CD4-positive, alpha-beta T cell treated with Interleukin-21 for 1 hour (primary cell): ENCODE data around the gene PRKAG3.
A peak's percentile ranks its signal among the peaks of the same experiment; 100 is the strongest.
"Not testable (repeated sequence)": the region's sequence is repeated elsewhere in the genome, so short reads cannot be mapped to it uniquely, and the experiment has no call there.

Experiments
- DNase-seq: peaks from one replicate; pipeline ENCODE4 v3.0.0-alpha.2; 2020

PRKAG3 gene

DNA sequence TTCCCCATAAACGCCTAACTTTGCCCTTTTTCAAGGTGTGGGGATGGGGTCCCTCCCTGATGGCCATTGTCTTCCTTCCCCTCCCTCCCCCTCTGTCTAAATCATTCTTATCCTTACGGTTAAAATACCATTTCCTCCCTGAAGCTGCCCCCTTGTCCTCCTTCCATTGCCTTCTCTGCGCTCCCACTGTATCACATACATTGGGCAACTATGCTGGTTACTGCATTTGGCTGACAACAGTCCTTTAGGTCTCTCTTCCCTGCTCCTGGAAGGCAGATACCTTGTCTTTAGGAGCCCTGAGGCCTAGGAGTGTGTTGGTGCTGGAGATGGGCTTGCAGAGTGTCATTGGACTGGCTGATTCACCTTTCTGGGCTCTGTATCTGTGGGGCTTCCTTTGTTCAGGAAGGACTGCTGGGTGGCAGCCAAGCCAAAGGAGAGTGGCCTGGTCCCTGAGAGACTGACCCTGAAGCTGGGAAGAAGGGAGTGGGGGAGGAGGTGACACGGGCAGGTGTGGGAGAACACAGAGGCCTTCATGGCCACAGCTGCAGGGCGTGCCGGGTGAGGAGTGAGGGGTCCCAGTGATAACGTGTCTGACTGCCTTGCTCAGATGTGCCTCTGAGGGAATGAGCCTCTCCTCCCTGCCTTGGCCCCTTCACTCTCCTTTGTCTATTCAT is 30.2 kb upstream of the PRKAG3 start:
- DNase-seq: no peak

DNA sequence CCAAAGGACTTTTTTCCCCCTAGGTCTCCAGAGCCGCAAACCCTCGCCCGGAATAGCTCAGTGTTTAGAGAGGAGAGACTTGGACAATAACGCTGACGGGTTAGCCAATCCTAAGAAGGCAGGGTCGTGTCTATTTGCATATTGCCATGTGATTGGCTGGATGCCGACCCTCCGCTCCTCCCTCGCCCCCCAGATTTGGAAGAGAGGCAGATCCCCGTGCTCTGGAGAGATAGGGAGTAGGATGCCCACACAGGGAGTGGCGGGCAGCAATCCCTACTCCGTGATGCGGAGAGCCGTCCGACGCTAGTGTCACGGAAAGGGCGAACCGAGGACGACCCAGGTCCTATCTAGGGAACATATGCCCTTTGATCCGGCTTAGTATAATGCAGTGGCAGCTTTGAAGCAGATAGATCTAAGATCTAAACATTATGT is 29.4 kb upstream of the PRKAG3 start:
- DNase-seq: no peak

DNA sequence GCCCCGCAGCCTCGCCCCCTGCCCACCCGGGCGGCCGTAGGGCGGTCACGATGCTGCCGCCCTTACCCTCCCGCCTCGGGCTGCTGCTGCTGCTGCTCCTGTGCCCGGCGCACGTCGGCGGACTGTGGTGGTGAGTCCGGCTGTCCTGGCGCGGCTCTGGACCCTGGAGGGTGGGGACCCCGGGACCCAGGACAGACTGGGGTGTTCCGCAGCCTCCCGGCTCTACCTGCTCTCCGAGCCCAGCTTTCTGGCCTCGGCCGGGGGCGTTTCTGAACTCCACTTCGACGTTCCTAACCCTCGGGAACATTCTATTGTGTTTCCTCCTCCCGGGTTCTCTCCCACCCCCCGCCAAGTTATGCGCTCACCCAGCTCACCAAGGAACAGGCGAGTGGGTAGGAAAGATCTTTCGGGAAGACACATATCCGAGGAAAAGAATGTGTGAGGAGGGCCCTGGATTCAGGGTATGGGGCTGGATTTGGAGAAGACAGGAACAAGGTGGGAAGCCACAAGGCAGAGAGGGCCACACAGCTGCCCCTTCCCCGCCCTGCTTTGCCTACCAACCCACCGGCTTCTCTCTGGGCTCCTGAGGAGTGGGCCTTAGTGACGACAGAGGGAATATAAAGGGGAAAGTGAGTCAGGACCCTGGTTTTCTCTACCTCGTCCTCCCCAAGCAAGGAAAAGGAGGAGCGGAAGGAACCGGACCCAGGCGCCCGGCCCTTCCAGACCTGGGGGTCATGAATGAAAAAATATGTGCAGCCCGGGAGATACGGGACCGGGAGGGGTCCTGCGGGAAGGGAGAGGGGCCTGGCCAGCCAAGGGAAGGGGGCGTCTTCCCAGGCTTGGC is 28.6 kb upstream of the PRKAG3 start:
- no peak for DNase-seq

DNA sequence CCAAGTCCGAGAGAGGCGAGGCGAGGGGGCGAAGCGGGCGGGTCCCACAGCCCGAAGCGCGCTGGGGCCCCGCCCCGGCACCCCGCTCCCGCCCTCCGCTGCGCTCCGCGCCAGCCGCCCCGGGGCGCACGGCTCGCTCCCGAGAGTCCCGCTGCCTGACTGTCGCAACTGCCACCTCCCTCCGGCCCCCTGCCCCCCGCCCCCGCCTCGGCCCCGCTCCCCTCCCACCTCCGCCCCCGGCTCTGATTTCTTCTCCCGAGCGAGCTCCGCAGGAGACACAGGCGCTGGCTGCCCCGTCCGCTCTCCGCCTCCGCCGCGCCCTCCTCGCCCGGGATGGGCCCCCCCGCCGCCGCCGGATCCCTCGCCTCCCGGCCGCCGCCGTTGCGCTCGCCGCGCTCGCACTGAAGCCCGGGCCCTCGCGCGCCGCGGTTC is 28.0 kb upstream of the PRKAG3 start, which contains the start of gene WNT6:
TSS of gene WNT6 (plus strand) at position 250 of the 432 bp plus-strand sequence. CDS start 233 bp downstream, outside the sequence.
- DNase-seq: no peak

DNA sequence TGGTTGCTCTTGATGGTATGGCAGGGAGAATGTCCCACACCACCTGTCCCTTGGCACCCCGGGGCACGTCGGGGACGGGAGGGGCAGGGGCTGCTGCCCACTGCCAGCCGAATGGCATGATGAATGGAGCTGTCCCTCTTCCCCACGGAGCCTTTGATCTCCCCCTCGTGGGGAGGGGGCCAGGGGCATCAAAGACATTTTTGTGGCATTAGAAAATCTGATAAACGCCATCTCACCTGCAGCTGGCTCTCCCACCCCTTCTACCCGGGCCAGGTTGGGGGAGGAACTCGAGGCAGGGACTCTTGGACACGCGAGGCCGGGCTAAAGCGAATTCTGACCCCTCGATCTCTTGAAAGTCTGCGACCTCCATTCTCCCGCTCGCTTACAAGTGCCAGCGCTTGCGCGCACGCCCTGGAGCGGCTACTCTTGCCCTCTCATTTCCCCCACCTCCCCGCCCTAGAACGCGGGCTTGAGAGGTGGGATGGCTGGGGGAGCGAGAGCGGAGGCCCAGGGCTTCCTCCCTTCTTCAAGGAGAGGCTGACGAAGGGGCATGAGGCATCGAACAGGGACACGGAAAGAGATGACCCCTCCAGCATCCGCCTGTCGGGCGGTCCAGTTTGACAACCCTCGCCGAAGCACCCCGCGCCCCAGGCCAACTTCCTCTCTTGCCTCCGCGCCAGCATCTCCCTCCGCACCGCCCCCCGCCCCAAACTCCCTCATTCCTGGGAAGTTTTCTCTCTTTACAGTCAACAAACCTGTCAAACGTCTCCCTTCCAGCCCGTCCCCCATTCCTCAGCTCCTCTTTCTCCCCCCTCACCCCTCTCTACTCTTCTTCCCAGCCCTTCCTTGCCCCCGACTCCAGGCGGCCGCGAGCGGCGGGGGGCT is 27.3 kb upstream of the PRKAG3 start:
- DNase-seq: no peak

DNA sequence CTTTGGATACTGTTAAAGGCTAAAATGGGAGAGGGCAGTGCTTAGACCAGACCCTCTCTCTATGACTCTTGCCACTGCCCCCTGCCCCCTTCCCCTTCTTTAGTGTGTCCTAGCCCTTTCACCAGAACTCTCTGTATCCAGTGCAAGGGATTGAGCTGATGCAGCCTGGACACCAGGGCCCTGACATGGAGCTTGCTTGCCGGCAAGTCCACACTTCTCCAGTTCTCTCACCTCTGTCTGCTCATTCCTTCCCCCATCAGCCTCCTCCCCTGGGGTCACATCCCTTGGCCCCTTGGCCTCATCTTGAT is 26.5 kb upstream of the PRKAG3 start:
- DNase-seq: no peak

DNA sequence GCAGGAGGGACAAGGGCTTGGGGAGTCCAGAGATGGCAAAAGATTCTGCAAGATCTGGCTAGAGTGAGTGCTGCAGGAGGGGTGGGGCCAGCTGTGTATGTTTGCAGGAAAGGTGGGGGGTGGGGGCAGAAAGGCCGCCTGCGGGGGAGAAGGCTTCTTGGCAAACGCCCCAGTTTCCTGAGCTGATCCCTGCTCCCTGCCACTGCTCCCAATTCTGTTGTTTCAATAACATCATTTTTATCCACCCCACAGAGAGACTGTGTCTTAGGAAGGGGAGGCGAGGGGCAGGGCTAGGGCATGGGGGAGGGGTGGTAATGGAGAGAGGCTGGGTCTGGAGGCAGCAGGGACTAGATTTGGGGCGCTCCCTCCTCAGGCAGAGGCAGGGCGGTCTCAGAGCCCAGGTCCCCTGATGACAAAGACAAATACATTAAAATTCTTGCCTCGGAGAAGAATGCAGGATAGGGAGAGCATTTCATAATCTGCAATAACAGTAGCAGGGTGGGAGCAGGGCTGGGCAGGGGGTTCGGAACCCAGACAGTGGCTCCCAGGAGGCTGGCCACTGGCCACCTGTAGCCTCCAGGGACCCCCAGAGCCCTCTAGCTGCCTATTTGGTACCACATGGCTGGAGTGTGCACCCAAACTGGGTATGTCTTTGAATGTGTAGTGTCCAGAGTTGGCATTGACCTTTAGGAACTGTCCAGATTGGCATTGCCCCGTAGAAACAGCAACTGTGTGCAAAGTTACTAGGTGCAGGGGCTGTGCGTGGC is 26.0 kb upstream of the PRKAG3 start:
- DNase-seq: no peak

DNA sequence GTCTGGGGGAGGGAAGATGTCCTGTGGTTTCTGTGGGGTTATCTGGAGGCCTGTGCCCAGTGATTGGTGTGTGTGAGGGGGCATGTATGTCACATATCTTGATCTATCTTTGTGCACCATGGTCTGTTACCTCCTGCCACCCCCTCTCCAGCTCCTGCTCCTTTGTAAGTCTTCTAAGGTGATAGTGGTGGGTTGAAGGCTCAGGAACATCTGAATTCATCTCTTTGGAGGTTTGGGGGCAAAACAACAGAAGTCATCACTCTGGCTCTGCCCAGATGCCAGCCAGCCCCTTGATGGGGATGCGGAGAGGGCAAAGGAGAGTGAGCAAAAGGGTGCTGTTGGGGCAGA is 25.3 kb upstream of the PRKAG3 start:
- DNase-seq: no peak

DNA sequence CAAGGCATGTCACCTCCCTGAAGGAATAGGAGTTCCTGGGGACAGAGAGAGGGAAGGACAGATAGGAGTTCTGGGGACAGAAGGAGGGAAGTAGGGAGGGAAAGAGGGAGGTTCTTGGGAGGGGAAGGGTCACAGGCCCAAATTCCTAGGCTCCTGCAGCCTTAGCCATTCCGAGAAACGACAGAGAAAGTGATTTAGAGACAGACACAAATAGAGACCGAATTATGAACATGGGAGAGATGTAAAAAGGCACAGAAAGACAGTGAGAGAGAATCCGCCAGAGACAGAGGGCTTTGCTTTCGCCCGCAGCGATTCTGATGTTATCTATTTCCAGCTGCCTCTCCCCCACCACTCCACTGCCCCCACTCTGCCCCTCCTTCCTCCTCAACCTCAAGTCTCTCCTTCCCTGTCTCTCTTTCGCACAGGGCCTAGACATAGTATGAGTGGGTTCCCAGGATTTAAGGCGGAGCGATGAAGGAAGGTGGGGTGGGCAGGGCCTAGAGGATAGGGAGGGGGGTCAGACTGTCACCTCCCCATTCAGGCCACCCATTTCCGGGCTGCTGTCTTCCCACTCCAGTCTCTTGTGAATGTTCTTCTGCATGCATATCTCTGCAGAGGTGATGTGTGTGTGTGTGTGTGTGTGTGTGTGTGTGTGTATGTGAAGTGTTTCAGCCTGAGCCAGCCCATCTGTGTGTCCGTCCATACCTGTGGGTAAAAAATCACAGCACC is 24.7 kb upstream of the PRKAG3 start:
- DNase-seq: no peak

DNA sequence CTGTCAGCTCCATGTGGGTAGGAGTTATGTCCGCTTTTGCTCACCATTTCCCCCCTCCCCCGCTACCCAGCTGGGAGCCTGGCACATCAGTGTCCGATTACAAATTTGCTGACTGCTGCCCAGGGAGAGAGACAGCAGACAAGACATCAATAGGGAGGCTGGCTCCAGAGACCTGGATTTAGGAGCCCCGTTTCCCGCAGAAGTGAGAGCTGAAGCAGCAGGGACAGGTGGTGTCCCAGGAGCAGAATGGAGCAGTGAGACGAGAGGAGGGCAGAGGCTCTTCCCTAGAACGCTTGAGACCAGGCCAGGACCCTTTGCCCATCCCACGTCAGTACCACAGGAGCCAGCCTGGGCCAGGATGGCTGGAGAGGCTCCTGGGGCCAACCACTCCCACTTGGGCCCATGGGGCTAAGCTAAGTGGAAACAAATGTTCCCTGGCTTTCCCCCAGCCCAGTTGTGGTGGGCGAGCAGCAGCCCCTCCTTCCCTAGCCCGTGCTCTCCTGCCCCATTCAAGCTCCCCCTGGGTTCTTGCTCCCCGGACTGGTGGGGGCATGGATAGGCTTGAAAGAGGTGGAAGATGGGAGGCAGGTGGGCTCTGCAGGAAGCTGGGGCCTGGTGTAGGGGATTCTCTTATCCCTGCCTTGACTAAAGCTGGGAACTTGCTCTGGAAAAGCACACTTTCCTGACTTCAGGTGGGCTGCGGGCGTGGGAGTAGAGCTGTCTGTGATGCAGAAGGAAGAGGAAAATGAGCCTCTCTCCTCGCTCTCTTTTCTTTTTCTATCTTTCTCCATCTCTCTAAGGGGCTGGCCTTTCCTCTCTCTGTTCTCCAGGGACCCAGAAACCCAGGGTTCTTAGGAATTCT is 23.9 kb upstream of the PRKAG3 start:
- no peak for DNase-seq

DNA sequence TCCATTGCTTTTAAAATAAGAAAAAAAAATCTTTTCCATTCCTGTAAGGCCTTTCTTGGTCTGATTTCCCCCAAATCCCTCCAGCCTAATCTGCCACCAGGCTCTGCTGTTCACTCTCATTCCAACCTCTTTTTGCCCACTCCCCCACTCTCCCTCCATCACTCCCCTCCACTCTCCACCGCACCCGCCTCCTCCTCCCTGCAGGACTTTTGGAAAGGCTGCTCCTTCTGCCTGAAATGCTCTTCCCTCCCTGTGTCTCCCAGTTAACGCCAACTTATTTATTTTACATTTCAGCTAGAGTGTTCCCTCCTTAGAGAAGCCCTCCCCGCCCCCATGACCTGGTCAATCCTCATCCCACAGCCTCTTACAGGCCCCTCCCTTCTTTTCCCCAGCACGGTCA is 23.3 kb upstream of the PRKAG3 start:
- DNase-seq: no peak

DNA sequence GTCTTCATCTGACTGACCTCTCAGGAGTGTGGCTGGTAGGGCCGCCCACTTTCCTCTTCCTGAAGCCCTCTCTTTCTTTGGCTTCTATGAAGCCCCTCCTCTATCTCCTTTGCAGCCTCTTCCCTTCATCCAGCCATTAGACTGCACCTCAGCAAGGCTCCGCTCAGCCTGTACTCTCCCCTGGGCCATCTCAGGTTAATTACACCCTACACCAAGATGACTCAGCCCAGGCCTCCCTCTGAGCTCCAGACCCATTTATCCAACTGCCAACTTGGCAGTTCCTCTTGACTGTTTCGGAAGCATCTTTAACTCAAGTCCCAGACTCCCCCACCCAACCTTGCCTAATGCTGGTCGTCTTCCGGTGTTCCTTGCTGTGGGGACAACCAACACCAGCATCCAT is 22.2 kb upstream of the PRKAG3 start:
- no peak for DNase-seq

DNA sequence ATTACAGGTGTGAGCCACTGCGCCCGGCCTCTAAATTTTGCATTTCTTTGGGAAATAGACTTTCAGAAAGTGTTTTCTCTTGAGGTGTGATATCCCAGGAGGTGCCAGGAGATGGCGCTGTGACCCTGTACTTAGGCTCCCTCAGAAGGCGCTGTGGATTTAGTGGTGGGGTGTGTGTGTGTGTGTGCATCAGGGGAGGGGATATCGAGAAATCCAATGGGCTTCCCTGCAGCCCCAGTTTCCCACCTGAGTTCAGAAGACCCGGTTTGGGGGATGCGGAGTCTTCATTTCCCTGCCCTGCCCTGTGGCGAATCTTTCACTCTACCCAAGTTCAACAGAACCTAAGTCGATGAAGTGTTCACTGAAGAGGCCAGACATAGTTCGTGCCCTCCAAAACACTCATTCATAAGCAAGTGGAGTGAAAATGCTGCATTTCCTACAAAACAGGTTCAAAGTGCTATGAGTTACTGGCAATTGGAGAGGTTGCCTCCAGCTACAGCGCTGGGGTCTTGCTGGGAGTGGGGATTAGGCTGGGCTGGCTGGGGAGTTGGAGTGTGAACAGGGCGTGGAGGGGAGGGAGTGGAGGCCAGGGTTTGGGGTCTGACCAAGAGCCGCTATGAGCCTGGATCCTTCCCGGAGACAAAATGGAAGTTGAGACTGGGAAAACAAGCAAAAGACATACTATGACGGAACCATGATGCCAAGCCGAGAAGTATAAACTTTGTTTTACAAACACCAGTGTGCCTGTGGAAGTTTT is 21.5 kb upstream of the PRKAG3 start:
- DNase-seq: peak; percentile 71

DNA sequence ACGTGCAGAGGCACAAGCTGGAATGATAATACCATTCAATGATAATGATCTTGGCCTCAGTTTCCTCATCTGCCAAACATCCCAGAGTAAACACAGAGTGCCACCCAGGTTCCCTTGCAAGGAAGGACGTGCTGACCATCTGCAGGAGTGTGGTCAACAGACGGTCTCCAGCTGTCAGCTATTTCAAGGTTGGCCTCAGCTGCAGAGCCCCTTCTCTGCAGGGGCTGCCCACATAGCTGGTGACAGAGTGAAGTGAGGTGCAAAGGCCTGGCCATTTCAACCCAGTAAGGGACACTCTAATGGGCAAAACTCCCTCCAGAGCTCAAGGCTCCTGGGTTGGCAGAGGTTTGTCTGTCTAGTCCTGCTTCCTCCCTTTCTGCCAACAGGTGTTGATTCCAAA is 19.7 kb upstream of the PRKAG3 start:
- DNase-seq: no peak

DNA sequence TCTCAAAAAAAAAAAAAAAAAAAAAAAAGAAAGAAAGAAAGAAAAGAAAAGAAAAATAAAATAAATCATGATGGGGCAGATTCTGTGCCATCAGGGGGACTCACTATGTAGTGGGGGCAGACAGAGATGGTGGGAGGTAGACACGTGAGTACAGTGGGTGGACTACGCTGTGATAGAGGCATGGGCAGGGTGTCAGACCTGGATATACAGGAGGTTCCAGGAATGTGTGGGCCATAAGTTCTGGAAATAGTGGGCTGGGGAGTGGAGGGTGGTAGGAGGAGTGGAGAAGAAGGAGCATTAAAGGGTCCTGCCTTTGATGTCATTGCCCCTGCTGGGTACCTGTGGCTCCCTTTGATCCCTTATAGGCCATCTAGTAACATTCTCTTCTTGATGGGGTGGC is 19.2 kb upstream of the PRKAG3 start:
- no peak for DNase-seq

DNA sequence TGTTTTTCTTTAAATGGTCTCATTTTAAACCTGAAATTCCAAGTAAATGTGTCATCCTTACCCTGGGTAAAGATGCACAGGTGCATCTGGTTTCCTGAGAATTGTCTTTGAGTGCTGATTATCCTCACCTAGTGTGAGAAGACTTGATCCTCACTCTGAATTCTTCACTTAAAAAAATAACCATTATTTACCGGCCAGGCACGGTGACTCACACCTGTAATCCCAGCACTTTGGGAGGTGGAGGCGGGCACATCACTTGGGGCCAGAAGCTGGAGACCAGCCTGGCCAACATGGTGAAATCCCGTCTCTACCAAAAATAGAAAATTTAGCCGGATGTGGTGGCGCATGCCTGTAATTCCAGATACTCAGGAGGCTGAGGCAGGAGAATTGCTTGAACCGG is 18.1 kb upstream of the PRKAG3 start:
- no peak for DNase-seq

DNA sequence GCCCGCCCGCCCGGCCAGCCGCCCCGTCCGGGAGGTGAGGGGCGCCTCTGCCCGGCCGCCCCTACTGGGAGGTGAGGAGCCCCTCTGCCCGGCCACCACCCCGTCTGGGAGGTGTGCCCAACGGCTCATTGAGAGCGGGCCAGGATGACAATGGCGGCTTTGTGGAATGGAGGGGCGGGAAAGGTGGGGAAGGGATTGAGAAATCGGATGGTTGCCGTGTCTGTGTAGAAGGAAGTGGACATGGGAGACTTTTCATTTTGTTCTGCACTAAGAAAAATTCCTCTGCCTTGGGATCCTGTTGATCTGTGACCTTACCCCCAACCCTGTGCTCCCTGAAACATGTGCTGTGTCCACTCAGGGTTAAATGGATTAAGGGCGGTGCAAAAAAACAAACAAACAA is 15.4 kb upstream of the PRKAG3 start:
- not testable (repeated sequence) for DNase-seq

DNA sequence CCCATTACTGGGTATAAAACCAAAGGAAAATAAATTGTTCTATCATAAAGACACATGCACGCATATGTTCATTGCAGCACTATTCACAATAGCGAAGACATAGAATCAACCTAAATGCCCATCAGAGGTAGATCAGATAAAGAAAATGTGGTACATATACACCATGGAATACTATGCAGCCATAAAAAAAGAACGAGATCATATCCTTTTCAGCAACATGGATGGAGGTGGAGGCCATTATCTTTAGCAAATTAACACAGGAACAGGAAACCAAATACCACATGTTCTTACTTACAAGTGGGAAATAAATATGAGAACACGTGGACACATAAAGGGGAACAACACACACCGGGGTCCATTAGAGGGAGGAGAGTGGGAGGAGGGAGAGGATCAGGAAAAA is 12.7 kb upstream of the PRKAG3 start:
- not testable (repeated sequence) for DNase-seq

DNA sequence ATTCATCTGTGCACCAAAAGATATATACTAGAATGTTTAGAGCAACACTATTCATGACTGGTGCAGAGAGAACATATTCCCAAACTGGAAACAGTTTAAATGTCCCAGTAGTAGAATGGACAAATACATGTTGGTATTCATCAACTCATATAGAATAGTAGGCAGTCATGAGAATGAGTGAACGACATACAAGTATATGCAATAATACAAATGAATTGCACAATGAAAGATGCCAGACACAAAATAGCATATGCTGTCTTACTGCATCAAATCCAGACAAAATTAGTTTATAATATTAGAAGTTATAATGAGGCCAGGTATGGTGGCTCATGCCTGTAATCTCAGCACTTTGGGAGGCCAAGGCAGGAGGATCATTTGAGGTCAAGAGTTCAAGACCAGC is 8.3 kb upstream of the PRKAG3 start:
- DNase-seq: no peak

DNA sequence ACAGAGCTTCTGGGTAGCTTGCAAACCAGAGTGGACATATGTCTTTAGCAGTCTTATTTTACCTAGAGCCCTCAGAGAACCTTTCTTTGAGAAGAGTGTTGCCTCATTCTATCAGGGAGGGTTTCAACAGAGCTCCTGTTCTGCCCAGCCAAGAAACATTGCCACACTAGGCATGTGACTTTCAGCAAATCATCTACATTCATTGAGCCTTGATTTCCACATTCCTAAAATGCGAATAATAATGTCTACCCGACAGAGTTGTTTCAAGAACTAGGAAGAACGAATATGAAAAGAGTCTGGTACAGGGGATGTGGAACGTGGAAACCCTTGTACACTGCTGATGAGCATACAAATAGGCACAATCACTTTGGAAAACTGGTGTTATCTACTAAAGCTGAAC is 7.8 kb upstream of the PRKAG3 start:
- no peak for DNase-seq
